SK-N-SH (cell line): Measurements from ENCODE around the gene EXD1. TPM values are rescaled to one million over a fixed set of nuclear protein-coding genes. Genes with fewer than 3 reads are reported as not detected.
"Not testable (repeated sequence)": the region's sequence is repeated elsewhere in the genome, so short reads cannot be mapped to it uniquely, and the experiment has no call there.

Experiments used
- CTCF ChIA-PET: fragments of 300-600, 350-600 bp; formaldehyde crosslinking; extraction: SDS; loops from one replicate; lab custom pipeline; 2021; lab: Yijun Ruan, JAX
- POLR2A ChIA-PET: fragments of 350-600 bp; sonication (Branson Sonifier 250); formaldehyde crosslinking; extraction: SDS; loops from one replicate; lab custom pipeline; 2020; ENCODE audit warnings: antibody characterized with exemption, inconsistent platforms; lab: Yijun Ruan, JAX
- DNase-seq: peaks from one replicate; pipeline ENCODE4 v3.0.0; 2012
- H2AFZ ChIP-seq: fragments of 200-600 bp; sonication (generic); 2 replicates; pipeline ENCODE4 v1.8.1; 2016; ENCODE audit warnings: antibody characterized with exemption, mild to moderate bottlenecking, low read depth
- H3F3A ChIP-seq: fragments of 200-600 bp; sonication (generic); replicated peaks from 2 replicates; pipeline ENCODE3; 2016; ENCODE audit warnings: antibody characterized with exemption, mild to moderate bottlenecking; ENCODE audit not compliant: insufficient read depth
- H3K27ac ChIP-seq, 2 experiments: fragments of 200-500 bp in 1 of 2; fragments of 200-600 bp in 1 of 2; sonication (Bioruptor generic) in 1 of 2; sonication (generic), shearing (Covaris generic) in 1 of 2; 2 replicates each; pipeline versions ENCODE4 v1.5.1 to v1.6.1; 2014 to 2016; ENCODE audit warnings: low read depth in 2 of 2, inconsistent platforms in 1 of 2, low read length in 1 of 2, mild to moderate bottlenecking in 1 of 2, mixed read lengths in 1 of 2
- H3K27me3 ChIP-seq: fragments of 200-600 bp; sonication (generic), shearing (Covaris generic); 2 replicates; pipeline ENCODE4 v1.6.1; 2016; ENCODE audit warnings: mixed run types; ENCODE audit not compliant: insufficient read depth
- H3K36me3 ChIP-seq, 2 experiments: fragments of 200-500 bp in 1 of 2; fragments of 200-600 bp in 1 of 2; sonication (Bioruptor generic) in 1 of 2; sonication (generic) in 1 of 2; replicated peaks in 1 of 2; 2 replicates each; pipeline versions ENCODE3 to v1.5.1; 2014 to 2016; ENCODE audit warnings: low read length in 1 of 2, mild to moderate bottlenecking in 1 of 2; ENCODE audit not compliant: insufficient read depth in 2 of 2, control insufficient read depth in 1 of 2
- H3K4me1 ChIP-seq, 2 experiments: fragments of 200-500 bp in 1 of 2; fragments of 200-600 bp in 1 of 2; sonication (Bioruptor generic) in 1 of 2; sonication (generic), shearing (Covaris generic) in 1 of 2; 2 replicates each; pipeline versions ENCODE4 v1.5.1 to v1.6.1; 2014 to 2016; ENCODE audit warnings: low read depth in 1 of 2, low read length in 1 of 2, mixed run types in 1 of 2; ENCODE audit not compliant: insufficient read depth in 2 of 2, control insufficient read depth in 1 of 2
- H3K4me2 ChIP-seq: fragments of 200-600 bp; sonication (generic), shearing (Covaris generic); 2 replicates; pipeline ENCODE4 v1.6.1; 2017; ENCODE audit warnings: mixed run types
- H3K4me3 ChIP-seq, 2 experiments: fragments of 200-500 bp in 1 of 2; fragments of 200-600 bp in 1 of 2; sonication (Bioruptor generic) in 1 of 2; sonication (generic), shearing (Covaris generic) in 1 of 2; 2 replicates each; pipeline versions ENCODE4 v1.5.1 to v1.8.1; 2014 to 2016; ENCODE audit warnings: low read depth in 2 of 2, inconsistent platforms in 1 of 2, low read length in 1 of 2, mild to moderate bottlenecking in 1 of 2, mixed read lengths in 1 of 2, moderate library complexity in 1 of 2
- H3K79me2 ChIP-seq: fragments of 200-600 bp; sonication (generic); 2 replicates; pipeline ENCODE4 v1.8.1; 2017; ENCODE audit warnings: mild to moderate bottlenecking; ENCODE audit not compliant: insufficient read depth
- H3K9ac ChIP-seq: fragments of 200-600 bp; sonication (generic); 2 replicates; pipeline ENCODE4 v1.6.1; 2017; ENCODE audit warnings: mixed run types
- H3K9me2 ChIP-seq: fragments of 200-600 bp; sonication (generic); 2 replicates; pipeline ENCODE4 v1.6.1; 2017; ENCODE audit warnings: mixed run types
- H3K9me3 ChIP-seq: fragments of 200-600 bp; sonication (generic); 2 replicates; pipeline ENCODE4 v1.6.1; 2017; ENCODE audit warnings: mixed run types, mild to moderate bottlenecking, moderate library complexity
- H4K20me1 ChIP-seq: fragments of 200-600 bp; sonication (generic); 2 replicates; pipeline ENCODE4 v1.6.1; 2017; ENCODE audit warnings: mild to moderate bottlenecking, mixed run types; ENCODE audit not compliant: insufficient read depth
- CHD2 ChIP-seq: fragments of 150-350 bp; IDR thresholded peaks from 2 replicates; pipeline ENCODE4 v1.6.1; 2018; ENCODE audit warnings: low read length; ENCODE audit not compliant: partially characterized antibody
- FOXM1 ChIP-seq: IDR thresholded peaks from 2 replicates; pipeline ENCODE4 v1.4.0; 2012; ENCODE audit warnings: low read depth, mild to moderate bottlenecking
- MEF2A ChIP-seq: IDR thresholded peaks from 2 replicates; pipeline ENCODE4 v1.4.0; 2012; ENCODE audit warnings: low read depth, borderline replicate concordance
- POLR2AphosphoS5 ChIP-seq: IDR thresholded peaks from 2 replicates; pipeline ENCODE4 v1.6.1; 2012; ENCODE audit warnings: low read depth, low read length
- RCOR1 ChIP-seq: fragments of 150-350 bp; IDR thresholded peaks from 2 replicates; pipeline ENCODE4 v1.6.1; 2017; ENCODE audit warnings: antibody characterized with exemption, low read length
- TEAD4 ChIP-seq: IDR thresholded peaks from 2 replicates; pipeline ENCODE4 v1.4.0; 2012; ENCODE audit warnings: mild to moderate bottlenecking, borderline replicate concordance; ENCODE audit not compliant: insufficient read depth
- ZBTB33 ChIP-seq: IDR thresholded peaks from 2 replicates; pipeline ENCODE4 v1.4.0; 2012; ENCODE audit warnings: low read depth, borderline replicate concordance
- WGBS: methylation state at CpG from one replicate; pipeline ENCODE4 v1.1.6; 2017; ENCODE audit warnings: low lambda C conversion rate; 5-methylcytosine and 5-hydroxymethylcytosine counted together
- polyA plus RNA-seq, 3 experiments: library from polyadenylated mRNA; depleted of rRNA; stranded (reverse); fragments of >200 nt; gene quantifications; 2 replicates each; pipeline ENCODE4 v1.2.3, GENCODE V29; 2012
- TF ChIP-seq, protein P1 (sequence below): IDR thresholded peaks from 2 replicates; pipeline ENCODE4; 2012
- TF ChIP-seq, protein P2 (sequence below): fragments of 150-350 bp; IDR thresholded peaks from 2 replicates; pipeline ENCODE4 v1.6.1; 2016; ENCODE audit warnings: mild to moderate bottlenecking, low read depth, low read length
- TF ChIP-seq, protein P3 (sequence below): fragments of 200-600 bp; sonication (generic); IDR thresholded peaks from 2 replicates; pipeline ENCODE4 v1.6.1; 2017; ENCODE audit warnings: antibody characterized with exemption, mild to moderate bottlenecking, moderate library complexity

The EXD1 gene
- polyA plus RNA-seq, 1 of the 3 experiments (the other 2 are of a cell fraction), result 0.07 TPM

GRCh38 chr15:41238100-41238499 lies 7.5 kb upstream of the EXD1 start:
- POLR2A ChIA-PET, result no interaction called here
- CTCF ChIA-PET, result interaction anchor here (1.4 to 1.6 kb wide), 2 partner anchors 8 to 296 kb away, joined by 3 to 4 read pairs; partner anchors contain the start of gene EXD1
- Histone ChIP-seq H3K36me3 (no peaks in the 10 kb centered on the region), H4K20me1 (peaks cover 7% of the 10 kb centered on the region; the same call in 1 of the 2 replicates), H3F3A (no peaks in the 10 kb centered on the region), H3K27me3 (no peaks in the 10 kb centered on the region), H3K4me3 (no peak overlapping the region), H3K9ac (no peak overlapping the region), H3K4me1 (peaks cover under 1 to 8% of the 10 kb centered on the region in 2 experiments; a peak in 3 of 4 replicates), H3K9me3 (no peaks in the 10 kb centered on the region), H3K4me2 (no peak overlapping the region), H3K79me2 (peaks cover 54% of the 10 kb centered on the region), H2AFZ (no peak overlapping the region), H3K27ac (no peak overlapping the region), H3K9me2 (no peaks in the 10 kb centered on the region)
- TF ChIP-seq RCOR1 (no peak), CHD2 (no peak)
- TF ChIP-seq, protein P1, sequence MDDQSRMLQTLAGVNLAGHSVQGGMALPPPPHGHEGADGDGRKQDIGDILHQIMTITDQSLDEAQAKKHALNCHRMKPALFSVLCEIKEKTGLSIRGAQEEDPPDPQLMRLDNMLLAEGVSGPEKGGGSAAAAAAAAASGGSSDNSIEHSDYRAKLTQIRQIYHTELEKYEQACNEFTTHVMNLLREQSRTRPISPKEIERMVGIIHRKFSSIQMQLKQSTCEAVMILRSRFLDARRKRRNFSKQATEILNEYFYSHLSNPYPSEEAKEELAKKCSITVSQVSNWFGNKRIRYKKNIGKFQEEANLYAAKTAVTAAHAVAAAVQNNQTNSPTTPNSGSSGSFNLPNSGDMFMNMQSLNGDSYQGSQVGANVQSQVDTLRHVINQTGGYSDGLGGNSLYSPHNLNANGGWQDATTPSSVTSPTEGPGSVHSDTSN, result no peak
- TF ChIP-seq, protein P2, sequence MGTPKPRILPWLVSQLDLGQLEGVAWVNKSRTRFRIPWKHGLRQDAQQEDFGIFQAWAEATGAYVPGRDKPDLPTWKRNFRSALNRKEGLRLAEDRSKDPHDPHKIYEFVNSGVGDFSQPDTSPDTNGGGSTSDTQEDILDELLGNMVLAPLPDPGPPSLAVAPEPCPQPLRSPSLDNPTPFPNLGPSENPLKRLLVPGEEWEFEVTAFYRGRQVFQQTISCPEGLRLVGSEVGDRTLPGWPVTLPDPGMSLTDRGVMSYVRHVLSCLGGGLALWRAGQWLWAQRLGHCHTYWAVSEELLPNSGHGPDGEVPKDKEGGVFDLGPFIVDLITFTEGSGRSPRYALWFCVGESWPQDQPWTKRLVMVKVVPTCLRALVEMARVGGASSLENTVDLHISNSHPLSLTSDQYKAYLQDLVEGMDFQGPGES, result no peak
- 79% methylated on average over 5 of the region's 5 CpGs for WGBS
- DNase-seq, result no peak

GRCh38 chr15:41235929-41236328 lies 5.4 kb upstream of the EXD1 start:
- no peaks in the 10 kb centered on the region for H3K9me2 ChIP-seq
- H3K9ac ChIP-seq, result no peak overlapping the region
- no peaks in the 10 kb centered on the region for H3K9me3 ChIP-seq
- peaks cover 71% of the 10 kb centered on the region for H3K79me2 ChIP-seq
- peaks cover 3% of the 10 kb centered on the region for H3F3A ChIP-seq
- no peak overlapping the region for H3K27ac ChIP-seq
- no peak overlapping the region for H3K4me3 ChIP-seq
- no peak overlapping the region for H2AFZ ChIP-seq
- TF ChIP-seq MEF2A, result no peak
- TF ChIP-seq, protein P1, result no peak
- no peak for TF ChIP-seq POLR2AphosphoS5
- TF ChIP-seq FOXM1, result no peak
- TF ChIP-seq ZBTB33, result no peak
- TF ChIP-seq, protein P3, sequence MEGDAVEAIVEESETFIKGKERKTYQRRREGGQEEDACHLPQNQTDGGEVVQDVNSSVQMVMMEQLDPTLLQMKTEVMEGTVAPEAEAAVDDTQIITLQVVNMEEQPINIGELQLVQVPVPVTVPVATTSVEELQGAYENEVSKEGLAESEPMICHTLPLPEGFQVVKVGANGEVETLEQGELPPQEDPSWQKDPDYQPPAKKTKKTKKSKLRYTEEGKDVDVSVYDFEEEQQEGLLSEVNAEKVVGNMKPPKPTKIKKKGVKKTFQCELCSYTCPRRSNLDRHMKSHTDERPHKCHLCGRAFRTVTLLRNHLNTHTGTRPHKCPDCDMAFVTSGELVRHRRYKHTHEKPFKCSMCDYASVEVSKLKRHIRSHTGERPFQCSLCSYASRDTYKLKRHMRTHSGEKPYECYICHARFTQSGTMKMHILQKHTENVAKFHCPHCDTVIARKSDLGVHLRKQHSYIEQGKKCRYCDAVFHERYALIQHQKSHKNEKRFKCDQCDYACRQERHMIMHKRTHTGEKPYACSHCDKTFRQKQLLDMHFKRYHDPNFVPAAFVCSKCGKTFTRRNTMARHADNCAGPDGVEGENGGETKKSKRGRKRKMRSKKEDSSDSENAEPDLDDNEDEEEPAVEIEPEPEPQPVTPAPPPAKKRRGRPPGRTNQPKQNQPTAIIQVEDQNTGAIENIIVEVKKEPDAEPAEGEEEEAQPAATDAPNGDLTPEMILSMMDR, result no peak
- TF ChIP-seq TEAD4, result no peak
- TF ChIP-seq, all 33 proteins: peak for 0
- DNase-seq, result no peak
- Histone ChIP-seq H3K4me2 (no peak overlapping the region), H3K27me3 (no peaks in the 10 kb centered on the region), H4K20me1 (peaks cover 7% of the 10 kb centered on the region; the same call in 1 of the 2 replicates), H3K4me1 (peaks cover 0 to 8% of the 10 kb centered on the region in 2 experiments; a peak in 2 of 4 replicates), H3K36me3 (no peaks in the 10 kb centered on the region)
- ChIA-PET CTCF (interaction anchor here (1.0 kb wide), 1 partner anchor 10 kb away, joined by 5 read pairs; no protein-coding TSS in a partner anchor), POLR2A (no interaction called here)

DNA sequence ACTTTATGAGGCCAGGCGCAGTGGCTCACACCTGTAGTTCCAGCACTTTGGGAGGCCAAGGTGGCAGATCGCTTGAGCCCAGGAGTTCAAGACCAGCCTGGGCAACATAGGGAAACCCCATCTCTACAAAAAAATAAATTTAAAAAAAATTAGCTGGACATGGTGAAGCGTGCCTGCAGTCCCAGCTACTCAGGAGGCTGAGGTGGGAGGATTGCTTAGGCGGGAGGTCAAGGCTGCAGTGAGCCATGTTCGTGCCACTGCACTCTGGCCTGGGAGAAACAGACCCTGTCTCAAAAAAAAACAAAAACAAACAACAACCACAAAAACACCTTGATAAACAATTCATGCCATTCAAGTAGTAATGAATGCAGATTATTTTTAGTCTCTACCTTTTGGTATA lies 4.7 kb upstream of the EXD1 start:
- DNase-seq, H3K36me3 ChIP-seq, H3K4me1 ChIP-seq, H3K4me3 ChIP-seq, H3F3A ChIP-seq, H3K27ac ChIP-seq, H3K27me3 ChIP-seq, H3K4me2 ChIP-seq, H3K9me2 ChIP-seq, H2AFZ ChIP-seq, POLR2A ChIA-PET, H3K9me3 ChIP-seq, H4K20me1 ChIP-seq, H3K9ac ChIP-seq: not testable (repeated sequence)
- CTCF ChIA-PET, result interaction anchor here (1.0 kb wide), 1 partner anchor 11 kb away, joined by 5 read pairs; no protein-coding TSS in a partner anchor
- WGBS, result 91% methylated on average over 5 of the region's 5 CpGs
- H3K79me2 ChIP-seq, result peaks cover 65% of the 10 kb centered on the region
